ENCODE results near the gene UIMC1. TPM values are rescaled to one million over a fixed set of nuclear protein-coding genes. Genes with fewer than 3 reads are reported as not detected.

UIMC1 gene
- total RNA-seq, 4 donors from 2014 or later: 19.2 to 37.3 (median 23.2) TPM

GRCh38 chr5:176979669-176980068, 26.9 kb downstream of the UIMC1 start:
- Histone ChIP-seq H3K4me1 (no peaks in the 10 kb centered on the region), H3K36me3 (peaks cover 31% of the 10 kb centered on the region), H3K4me3 (no peak overlapping the region), H3K9me3 (no peaks in the 10 kb centered on the region), H3K27ac (no peak overlapping the region), H3K27me3 (no peaks in the 10 kb centered on the region)
- no peak for DNase-seq (ENCODE audit: low spot score in 2 of 2)
- TF ChIP-seq POLR2AphosphoS5 (IDR thresholded peaks at IDR 0.05) (no peak), POLR2A (IDR thresholded peaks at IDR 0.05) (no peak), EP300 (IDR thresholded peaks at IDR 0.05) (no peak), CTCF (IDR thresholded peaks at IDR 0.05) (no peak)
- 94% methylated on average over 3 of the region's 3 CpGs for WGBS

- no peak for TF ChIP-seq CTCF (IDR thresholded peaks at IDR 0.05)
- no peak for TF ChIP-seq EP300 (IDR thresholded peaks at IDR 0.05)
- WGBS: 70% methylated on average over 1 of the region's 1 CpG
- Histone ChIP-seq H3K27me3 (no peaks in the 10 kb centered on the region), H3K36me3 (peaks cover 39% of the 10 kb centered on the region), H3K4me1 (no peaks in the 10 kb centered on the region), H3K4me3 (no peak overlapping the region), H3K27ac (no peak overlapping the region), H3K9me3 (no peaks in the 10 kb centered on the region)
- DNase-seq (ENCODE audit: low spot score in 2 of 2): no peak
Observed at GRCh38 chr5:176965633-176966032, 40.9 kb downstream of the UIMC1 start.

- H3K4me3 ChIP-seq: no peak overlapping the region
- H3K4me1 ChIP-seq: no peaks in the 10 kb centered on the region
- DNase-seq (ENCODE audit: low spot score in 2 of 2): no peak
- no peaks in the 10 kb centered on the region for H3K9me3 ChIP-seq
- peaks cover 10% of the 10 kb centered on the region for H3K36me3 ChIP-seq
- TF ChIP-seq POLR2AphosphoS5 (IDR thresholded peaks at IDR 0.05): no peak
- peak in 1 of 2 donors; percentile 14 for TF ChIP-seq CTCF (IDR thresholded peaks at IDR 0.05)
- no peak for TF ChIP-seq POLR2A (IDR thresholded peaks at IDR 0.05)
- no peaks in the 10 kb centered on the region for H3K27me3 ChIP-seq
- no peak overlapping the region for H3K27ac ChIP-seq
- WGBS: 82% methylated on average over 3 of the region's 3 CpGs
Observed at GRCh38 chr5:176959051-176959450, 47.5 kb downstream of the UIMC1 start.

GRCh38 chr5:176956756-176957155, 49.8 kb downstream of the UIMC1 start:
- peaks cover 13% of the 10 kb centered on the region for H3K36me3 ChIP-seq

GRCh38 chr5:176955895-176956294, 50.7 kb downstream of the UIMC1 start:
- Histone ChIP-seq H3K27ac (no peak overlapping the region), H3K4me1 (no peaks in the 10 kb centered on the region), H3K36me3 (peaks cover 18% of the 10 kb centered on the region), H3K27me3 (no peaks in the 10 kb centered on the region), H3K9me3 (no peaks in the 10 kb centered on the region), H3K4me3 (no peak overlapping the region)
- DNase-seq (ENCODE audit: low spot score in 2 of 2): no peak
- TF ChIP-seq EP300 (IDR thresholded peaks at IDR 0.05) (no peak), CTCF (IDR thresholded peaks at IDR 0.05) (no peak)

More at GRCh38 chr5:176956756-176957155, 49.8 kb downstream of the UIMC1 start:
- DNase-seq (ENCODE audit: low spot score in 2 of 2): no peak
- TF ChIP-seq POLR2AphosphoS5 (IDR thresholded peaks at IDR 0.05): no peak
- no peak for TF ChIP-seq EP300 (IDR thresholded peaks at IDR 0.05)
- TF ChIP-seq POLR2A (IDR thresholded peaks at IDR 0.05): no peak
- no peak for TF ChIP-seq CTCF (IDR thresholded peaks at IDR 0.05)
- no peak overlapping the region for H3K27ac ChIP-seq
- no peaks in the 10 kb centered on the region for H3K9me3 ChIP-seq
- H3K4me3 ChIP-seq: no peak overlapping the region
- no peaks in the 10 kb centered on the region for H3K27me3 ChIP-seq
- no peaks in the 10 kb centered on the region for H3K4me1 ChIP-seq
- WGBS: 86% methylated on average over 1 of the region's 1 CpG
